ENCODE data around the gene PDE4D.

GRCh38 chr5:59259237-59259636 is 634.3 kb downstream of the PDE4D start:
- no peak for TF ChIP-seq MXI1 (IDR thresholded peaks at IDR 0.05; ENCODE audit: borderline replicate concordance, low read depth, low read length)
- no peak for TF ChIP-seq CTCF (conservative IDR thresholded peaks at IDR 0.05; ENCODE audit: low read depth, low read length)
- TF ChIP-seq BHLHE40 (IDR thresholded peaks at IDR 0.05; ENCODE audit: low read depth, low read length): no peak
- no peak for TF ChIP-seq POLR2A (IDR thresholded peaks at IDR 0.05; ENCODE audit: low read depth, low read length)
- no peak for TF ChIP-seq RCOR1 (IDR thresholded peaks at IDR 0.05; ENCODE audit: insufficient replicate concordance, low read length)
- TF ChIP-seq RFX5 (IDR thresholded peaks at IDR 0.05; ENCODE audit: low read depth, low read length): no peak
- no peak for TF ChIP-seq SMC3 (IDR thresholded peaks at IDR 0.05; ENCODE audit: low read depth, low read length)
- no peak for TF ChIP-seq USF2 (IDR thresholded peaks at IDR 0.05; ENCODE audit: low read depth, low read length)
- TF ChIP-seq MAZ (IDR thresholded peaks at IDR 0.05; ENCODE audit: borderline replicate concordance, low read depth, low read length): no peak
- no peak for TF ChIP-seq ELK1 (IDR thresholded peaks at IDR 0.05; ENCODE audit: borderline replicate concordance, low read depth, low read length)
- no peak for TF ChIP-seq CEBPB (IDR thresholded peaks at IDR 0.05; ENCODE audit: low read depth, low read length)
- TF ChIP-seq MAFK (IDR thresholded peaks at IDR 0.05; ENCODE audit: low read depth, low read length): no peak
- TF ChIP-seq CHD1 (IDR thresholded peaks at IDR 0.05; ENCODE audit: low read depth, low read length): no peak

Measured in IMR-90 (cell line).